Loucy (cell line): Measurements from ENCODE around the gene CYP19A1.

ENCODE experiments used
- H2AFZ ChIP-seq: fragments of 200-600 bp; sonication (generic); 2 replicates; pipeline ENCODE4 v1.6.0; 2016; ENCODE audit warnings: antibody characterized with exemption, mild to moderate bottlenecking, low read length, moderate library complexity
- H3F3A ChIP-seq: fragments of 200-600 bp; 2 replicates; pipeline ENCODE4 v1.6.0; 2016; ENCODE audit warnings: antibody characterized with exemption, low read depth, mild to moderate bottlenecking
- H3K27me3 ChIP-seq: fragments of 200-600 bp; sonication (generic); 2 replicates; pipeline ENCODE4 v1.6.1; 2014; ENCODE audit warnings: low read length, mild to moderate bottlenecking; ENCODE audit not compliant: insufficient read depth, poor library complexity, severe bottlenecking
- H3K36me3 ChIP-seq: fragments of 200-600 bp; sonication (generic); 2 replicates; pipeline ENCODE4 v1.6.1; 2016; ENCODE audit warnings: low read length; ENCODE audit not compliant: insufficient read depth
- H3K4me1 ChIP-seq: fragments of 200-600 bp; sonication (generic); 2 replicates; pipeline ENCODE4 v1.5.1; 2014; ENCODE audit warnings: low read length, mild to moderate bottlenecking; ENCODE audit not compliant: insufficient read depth, poor library complexity, severe bottlenecking
- H3K4me2 ChIP-seq: fragments of 200-600 bp; sonication (generic); 2 replicates; pipeline ENCODE4 v1.6.0; 2014; ENCODE audit warnings: antibody characterized with exemption, low read length, low read depth, mild to moderate bottlenecking; ENCODE audit not compliant: poor library complexity, severe bottlenecking
- H3K4me3 ChIP-seq: fragments of 200-600 bp; sonication (generic); 2 replicates; pipeline ENCODE4 v1.5.1; 2014; ENCODE audit warnings: low read length, mild to moderate bottlenecking, mixed read lengths; ENCODE audit not compliant: poor library complexity, severe bottlenecking
- H3K79me2 ChIP-seq: fragments of 200-600 bp; sonication (generic); 2 replicates; pipeline ENCODE4 v1.6.1; 2014; ENCODE audit warnings: low read length; ENCODE audit not compliant: insufficient read depth
- H3K9ac ChIP-seq: fragments of 200-600 bp; sonication (generic); 2 replicates; pipeline ENCODE4 v1.6.0; 2014; ENCODE audit warnings: mild to moderate bottlenecking, low read depth, low read length, moderate library complexity; ENCODE audit not compliant: poor library complexity, severe bottlenecking
- H3K9me2 ChIP-seq: fragments of 200-600 bp; sonication (generic); replicated peaks from 2 replicates; pipeline ENCODE4 v1.6.1; 2016; ENCODE audit warnings: low read depth, low read length, mixed read lengths
- H3K9me3 ChIP-seq: fragments of 200-600 bp; sonication (generic); 2 replicates; pipeline ENCODE4 v1.6.1; 2014; ENCODE audit warnings: mild to moderate bottlenecking, antibody characterized with exemption, low read length, low read depth; ENCODE audit not compliant: insufficient read depth
- H4K20me1 ChIP-seq: fragments of 200-600 bp; sonication (generic); 2 replicates; pipeline ENCODE4 v1.6.0; 2014; ENCODE audit warnings: antibody characterized with exemption, low read length, mild to moderate bottlenecking; ENCODE audit not compliant: insufficient read depth, poor library complexity, severe bottlenecking
- CTCF ChIP-seq: fragments of 200-600 bp; sonication (generic); conservative IDR thresholded peaks from 2 replicates; pipeline ENCODE4 v1.5.1; 2014; ENCODE audit warnings: mild to moderate bottlenecking, antibody characterized with exemption, low read length
- EZH2phosphoT487 ChIP-seq: fragments of 200-600 bp; IDR thresholded peaks from 2 replicates; pipeline ENCODE4 v1.6.1; 2018; ENCODE audit warnings: antibody characterized with exemption, mild to moderate bottlenecking, moderate library complexity, borderline replicate concordance

The CYP19A1 gene

GRCh38 chr15:51323749-51324148 is 14.6 kb downstream of the CYP19A1 start:
- no peaks in the 10 kb centered on the region for H3K79me2 ChIP-seq
- no peaks in the 10 kb centered on the region for H3K9me3 ChIP-seq
- no peak overlapping the region for H2AFZ ChIP-seq
- H3K4me3 ChIP-seq = no peak overlapping the region
- H3K9me2 ChIP-seq = no peaks in the 10 kb centered on the region
- H3K36me3 ChIP-seq = no peaks in the 10 kb centered on the region
- no peaks in the 10 kb centered on the region for H3F3A ChIP-seq
- no peaks in the 10 kb centered on the region for H4K20me1 ChIP-seq
- H3K4me2 ChIP-seq = no peak overlapping the region
- H3K9ac ChIP-seq = no peak overlapping the region
- no peaks in the 10 kb centered on the region for H3K4me1 ChIP-seq
- TF ChIP-seq CTCF (no peak), EZH2phosphoT487 (no peak)
- H3K27me3 ChIP-seq = no peaks in the 10 kb centered on the region

GRCh38 chr15:51322621-51323296 is 15.6 kb downstream of the CYP19A1 start:
- no peaks in the 10 kb centered on the region for H3K9me3 ChIP-seq
- no peaks in the 10 kb centered on the region for H3K9me2 ChIP-seq
- H3F3A ChIP-seq = no peaks in the 10 kb centered on the region
- H3K4me2 ChIP-seq = no peak overlapping the region
- H3K36me3 ChIP-seq = no peaks in the 10 kb centered on the region
- peak overlapping the region; percentile 20; the same call in 1 of the 2 replicates for H2AFZ ChIP-seq
- no peaks in the 10 kb centered on the region for H3K27me3 ChIP-seq
- no peaks in the 10 kb centered on the region for H3K79me2 ChIP-seq
- no peaks in the 10 kb centered on the region for H3K4me1 ChIP-seq
- H3K9ac ChIP-seq = no peak overlapping the region
- TF ChIP-seq CTCF = no peak
- H3K4me3 ChIP-seq = no peak overlapping the region
- H4K20me1 ChIP-seq = no peaks in the 10 kb centered on the region

GRCh38 chr15:51321316-51321715 is 17.1 kb downstream of the CYP19A1 start:
- H3K9me3 ChIP-seq = no peaks in the 10 kb centered on the region
- no peaks in the 10 kb centered on the region for H3K27me3 ChIP-seq
- H3K4me3 ChIP-seq = no peak overlapping the region
- H2AFZ ChIP-seq = no peak overlapping the region
- no peaks in the 10 kb centered on the region for H3K4me1 ChIP-seq
- H3F3A ChIP-seq = no peaks in the 10 kb centered on the region
- H3K36me3 ChIP-seq = no peaks in the 10 kb centered on the region
- H3K79me2 ChIP-seq = no peaks in the 10 kb centered on the region
- no peaks in the 10 kb centered on the region for H3K9me2 ChIP-seq
- TF ChIP-seq CTCF (no peak), EZH2phosphoT487 (no peak)
- no peak overlapping the region for H3K4me2 ChIP-seq
- no peaks in the 10 kb centered on the region for H4K20me1 ChIP-seq
- no peak overlapping the region for H3K9ac ChIP-seq
